Natural killer cell (primary cell): Measurements from ENCODE around the gene SMO. TPM values are rescaled to one million over a fixed set of nuclear protein-coding genes. Genes with fewer than 3 reads are reported as not detected.

Experiments
- ATAC-seq, 3 donors: fragments of 150-1000 bp in 2 of 3; fragments of 200-7000 bp in 1 of 3; cut with Tn5 transposase; 1 replicate in 1 of 3; 2 replicates in 2 of 3; pipeline ENCODE4 v1.10.0; 2021; ENCODE audit warnings: mild to moderate bottlenecking in 2 of 3, moderate library complexity in 2 of 3
- DNase-seq, 2 donors: peaks; one replicate each; pipeline versions ENCODE4 v3.0.0 to v3.0.0-alpha.2; 2013 to 2021; ENCODE audit warnings: mixed read lengths in 1 of 2
- H3K27ac ChIP-seq: one replicate; pipeline ENCODE4 v1.5.1; 2013; ENCODE audit warnings: mild to moderate bottlenecking, low read length
- H3K27me3 ChIP-seq: one replicate; pipeline ENCODE4 v1.6.1; 2013; ENCODE audit warnings: low read length; ENCODE audit not compliant: control insufficient read depth, insufficient read depth
- H3K36me3 ChIP-seq: one replicate; pipeline ENCODE4 v1.6.1; 2013; ENCODE audit warnings: low read length; ENCODE audit not compliant: control insufficient read depth, insufficient read depth
- H3K4me1 ChIP-seq: one replicate; pipeline ENCODE4 v1.6.1; 2013; ENCODE audit warnings: low read length; ENCODE audit not compliant: control insufficient read depth, insufficient read depth
- H3K4me3 ChIP-seq: one replicate; pipeline ENCODE4 v1.5.1; 2013; ENCODE audit warnings: low read length
- H3K9me3 ChIP-seq: one replicate; pipeline ENCODE4 v1.6.1; 2013; ENCODE audit warnings: low read length; ENCODE audit not compliant: control insufficient read depth, insufficient read depth
- H3K27ac Mint-ChIP-seq, 2 donors: one replicate each; pipeline ENCODE4 v1.8.0; 2022; ENCODE audit warnings: mild to moderate bottlenecking in 2 of 2, mixed read lengths in 2 of 2, moderate library complexity in 1 of 2
- H3K27me3 Mint-ChIP-seq, 2 donors: one replicate each; pipeline ENCODE4 v1.8.0; 2022; ENCODE audit warnings: low read depth in 2 of 2, mixed read lengths in 2 of 2
- H3K36me3 Mint-ChIP-seq: one replicate; pipeline ENCODE4 v1.8.0; 2022; ENCODE audit warnings: mixed read lengths
- H3K4me1 Mint-ChIP-seq, 2 donors: one replicate each; pipeline ENCODE4 v1.8.0; 2022; ENCODE audit warnings: mixed read lengths in 2 of 2
- H3K4me3 Mint-ChIP-seq: one replicate; pipeline ENCODE4 v1.8.0; 2022; ENCODE audit warnings: mild to moderate bottlenecking, moderate library complexity, mixed read lengths
- H3K9me3 Mint-ChIP-seq, 2 donors: one replicate each; pipeline ENCODE4 v1.8.0; 2022; ENCODE audit warnings: mixed read lengths in 2 of 2
- WGBS: methylation state at CpG from one replicate; pipeline ENCODE4 v1.1.7; 2013; ENCODE audit warnings: missing lambda C conversion rate; ENCODE audit not compliant: insufficient coverage; 5-methylcytosine and 5-hydroxymethylcytosine counted together
- intact Hi-C: fragments of 100-400 bp; cut with micrococcal nuclease; formaldehyde crosslinking; loops from one replicate; pipeline ENCODE4 v1.14.2; 2022
- total RNA-seq, 4 donors: library from RNA; stranded (reverse); fragments of 120-200 nt in 1 of 4; gene quantifications; one replicate each; pipeline versions ENCODE4 v1.2.3 to v1.2.4, GENCODE V29; 2013 to 2022
- TF ChIP-seq, protein P1 (sequence below): fragments of 200-600 bp; IDR thresholded peaks from one replicate; pipeline ENCODE4 v1.8.0; 2022; ENCODE audit warnings: antibody characterized with exemption

Gene SMO
- total RNA-seq, 3 donors from 2014 or later (not counting 1 experiment from before 2014, with no cell fraction given), result 0.09 to 0.50 (median 0.50) TPM

- Mint-ChIP-seq H3K4me1 (peaks cover 0 to 10% of the 10 kb centered on the region in 2 donors), H3K36me3 (no peaks in the 10 kb centered on the region), H3K9me3 (no peaks in the 10 kb centered on the region), H3K27ac (no peak overlapping the region), H3K4me3 (peak overlapping the region; percentile 84), H3K27me3 (peaks cover 0 to 12% of the 10 kb centered on the region in 2 donors)
- Histone ChIP-seq H3K9me3 (no peaks in the 10 kb centered on the region), H3K36me3 (no peaks in the 10 kb centered on the region), H3K27ac (no peak overlapping the region), H3K27me3 (peaks cover 2% of the 10 kb centered on the region), H3K4me3 (no peak overlapping the region), H3K4me1 (peaks cover 10% of the 10 kb centered on the region)
- DNase-seq (no peak), ATAC-seq (no peak)
- 89% methylated on average over 18 of the region's 20 CpGs for WGBS
- TF ChIP-seq, protein P1, sequence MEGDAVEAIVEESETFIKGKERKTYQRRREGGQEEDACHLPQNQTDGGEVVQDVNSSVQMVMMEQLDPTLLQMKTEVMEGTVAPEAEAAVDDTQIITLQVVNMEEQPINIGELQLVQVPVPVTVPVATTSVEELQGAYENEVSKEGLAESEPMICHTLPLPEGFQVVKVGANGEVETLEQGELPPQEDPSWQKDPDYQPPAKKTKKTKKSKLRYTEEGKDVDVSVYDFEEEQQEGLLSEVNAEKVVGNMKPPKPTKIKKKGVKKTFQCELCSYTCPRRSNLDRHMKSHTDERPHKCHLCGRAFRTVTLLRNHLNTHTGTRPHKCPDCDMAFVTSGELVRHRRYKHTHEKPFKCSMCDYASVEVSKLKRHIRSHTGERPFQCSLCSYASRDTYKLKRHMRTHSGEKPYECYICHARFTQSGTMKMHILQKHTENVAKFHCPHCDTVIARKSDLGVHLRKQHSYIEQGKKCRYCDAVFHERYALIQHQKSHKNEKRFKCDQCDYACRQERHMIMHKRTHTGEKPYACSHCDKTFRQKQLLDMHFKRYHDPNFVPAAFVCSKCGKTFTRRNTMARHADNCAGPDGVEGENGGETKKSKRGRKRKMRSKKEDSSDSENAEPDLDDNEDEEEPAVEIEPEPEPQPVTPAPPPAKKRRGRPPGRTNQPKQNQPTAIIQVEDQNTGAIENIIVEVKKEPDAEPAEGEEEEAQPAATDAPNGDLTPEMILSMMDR, result no peak
- intact Hi-C loops, result no loop called here
Observed at GRCh38 chr7:129168231-129169021, 20.0 kb upstream of the SMO start.

DNA sequence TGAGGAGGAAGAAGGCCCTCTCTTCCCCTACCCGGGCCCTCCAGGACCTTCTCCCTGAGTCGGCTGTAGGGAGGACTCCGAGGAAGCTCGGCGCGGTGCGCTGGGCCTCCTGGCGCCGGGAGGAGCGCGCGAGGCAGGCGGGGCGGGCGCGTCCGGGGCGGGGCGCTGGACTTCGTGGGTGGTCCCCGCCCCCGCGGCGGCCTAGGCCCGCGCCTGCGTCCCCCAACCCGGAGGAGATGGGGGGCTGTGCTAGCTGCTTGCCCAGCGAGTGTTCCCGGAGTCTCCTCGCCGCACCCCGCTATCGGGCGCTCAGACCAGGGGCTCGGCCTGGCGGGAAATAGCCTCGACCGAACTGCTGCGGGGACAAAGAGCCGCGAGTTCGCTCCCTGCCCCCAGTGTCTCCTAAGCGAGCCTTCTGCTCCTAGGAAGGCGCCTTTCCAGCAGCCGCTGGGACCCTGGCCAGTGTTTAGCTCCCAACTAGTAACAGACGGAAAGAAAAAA lies 19.2 kb upstream of the SMO start:
- Histone ChIP-seq H3K27me3 (peaks cover 2% of the 10 kb centered on the region), H3K4me3 (peak overlapping the region; percentile 54), H3K27ac (no peak overlapping the region), H3K9me3 (no peaks in the 10 kb centered on the region), H3K4me1 (peaks cover 10% of the 10 kb centered on the region), H3K36me3 (no peaks in the 10 kb centered on the region)
- no peak overlapping the region for H3K27ac Mint-ChIP-seq
- intact Hi-C loops, result no loop called here
- peaks cover 0 to 12% of the 10 kb centered on the region in 2 donors for H3K27me3 Mint-ChIP-seq
- TF ChIP-seq, protein P1, result no peak
- no peaks in the 10 kb centered on the region for H3K36me3 Mint-ChIP-seq
- ATAC-seq (peak; percentile 62 to 88 (median 86)), DNase-seq (peak; percentile 30 to 50)
- H3K9me3 Mint-ChIP-seq, result no peaks in the 10 kb centered on the region
- peak overlapping the region; percentile 84 for H3K4me3 Mint-ChIP-seq
- under 1% methylated on average over 47 of the region's 47 CpGs for WGBS
- peaks cover 0 to 10% of the 10 kb centered on the region in 2 donors for H3K4me1 Mint-ChIP-seq

- intact Hi-C loops, result no loop called here
- WGBS, result 34% methylated on average over 16 of the region's 16 CpGs
- no peak overlapping the region for H3K27ac ChIP-seq
Observed at GRCh38 chr7:129169686-129170440, 18.6 kb upstream of the SMO start.

More at GRCh38 chr7:129169686-129170440, 18.6 kb upstream of the SMO start:
- Histone ChIP-seq H3K4me1 (peaks cover 10% of the 10 kb centered on the region), H3K27me3 (peaks cover 2% of the 10 kb centered on the region), H3K9me3 (no peaks in the 10 kb centered on the region), H3K4me3 (peak overlapping the region; percentile 54), H3K36me3 (no peaks in the 10 kb centered on the region)
- Mint-ChIP-seq H3K4me3 (peak overlapping the region; percentile 84), H3K4me1 (peaks cover 0 to 10% of the 10 kb centered on the region in 2 donors), H3K36me3 (no peaks in the 10 kb centered on the region), H3K27me3 (peaks cover 0 to 12% of the 10 kb centered on the region in 2 donors), H3K27ac (no peak overlapping the region), H3K9me3 (no peaks in the 10 kb centered on the region)
- peak in 1 of 2 donors; percentile 28 for DNase-seq
- ATAC-seq, result no peak
- TF ChIP-seq, protein P1, result no peak
